Right lobe of liver (tissue), 4 donors: ENCODE data around the gene PLCB4.

Source experiments
- CTCF ChIP-seq, 4 donors: fragments of 200-600 bp in 3 of 4; fragments of 450-650 bp in 1 of 4; IDR thresholded peaks; one replicate each; pipeline versions ENCODE4 v1.5.1 to v1.8.0; 2016 to 2022; ENCODE audit warnings: antibody characterized with exemption in 4 of 4, mild to moderate bottlenecking in 2 of 4
- POLR2A ChIP-seq: fragments of 450-650 bp; IDR thresholded peaks from one replicate; pipeline ENCODE4 v1.6.1; 2017; ENCODE audit warnings: antibody characterized with exemption, mild to moderate bottlenecking
- donor health status: DM: no; HTN: no; CAD: no.
- donor health status: DM: no; HTN: no; CAD: no.
- donor health status: DM: no; HTN: yes; CAD: no.

- TF ChIP-seq CTCF (IDR thresholded peaks at IDR 0.05) (no peak), POLR2A (no peak)
These were observed 80.2 kb downstream of the PLCB4 start for GRCh38 chr20:9149087-9149486.
